HG02884 (cell line): Measurements from ENCODE around the gene ARMC7.

Experiments
- ATAC-seq: cut with Tn5 transposase; IDR thresholded peaks from one replicate; pipeline ENCODE4 v1.9.1; 2021; ENCODE audit warnings: mild to moderate bottlenecking, moderate library complexity; ENCODE audit not compliant: unreplicated experiment

The ARMC7 gene

DNA sequence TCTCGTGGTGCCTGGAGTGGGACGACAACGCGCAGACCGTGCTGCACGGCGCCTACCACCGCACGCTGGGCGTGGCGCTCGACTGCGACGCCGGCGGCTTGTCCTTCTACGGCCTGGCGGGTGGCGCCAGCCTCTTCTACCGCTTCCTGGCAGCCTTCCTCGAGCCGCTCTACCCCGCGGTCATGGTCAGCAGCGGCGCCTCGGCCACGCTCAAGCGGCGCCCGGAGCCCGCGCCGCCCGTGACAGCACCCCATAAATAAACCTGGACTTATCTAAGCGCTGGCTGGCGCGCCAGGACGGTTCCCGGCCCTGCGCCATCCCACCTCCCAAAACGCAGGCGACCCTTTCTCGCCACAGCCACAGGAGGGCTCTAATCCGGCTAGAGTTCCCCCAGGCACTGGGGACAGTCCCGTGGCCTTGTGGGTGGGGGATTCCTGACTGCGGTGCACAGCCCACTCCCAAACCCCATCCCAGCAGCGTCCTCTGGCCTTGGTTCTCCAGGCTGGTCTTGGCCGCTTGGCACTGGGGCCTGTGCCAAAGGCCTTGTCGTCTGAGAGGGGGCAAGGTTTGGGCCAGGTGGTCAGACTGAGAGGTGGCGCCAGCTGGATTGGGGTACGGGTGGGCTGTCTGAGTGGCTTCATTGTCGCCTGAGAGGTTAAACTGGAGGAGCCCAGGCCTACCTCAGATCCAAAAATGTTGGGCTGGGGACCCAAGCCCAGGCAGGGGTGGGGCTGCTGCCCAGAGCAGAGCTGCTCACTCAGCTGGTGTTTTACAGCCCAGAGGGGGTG is 32.1 kb upstream of the ARMC7 start:
- ATAC-seq, result no peak

GRCh38 chr17:75078284-75079022 is 31.3 kb upstream of the ARMC7 start:
- ATAC-seq, result no peak

- ATAC-seq, result no peak
Observed at GRCh38 chr17:75079023-75079373, 30.8 kb upstream of the ARMC7 start.

DNA sequence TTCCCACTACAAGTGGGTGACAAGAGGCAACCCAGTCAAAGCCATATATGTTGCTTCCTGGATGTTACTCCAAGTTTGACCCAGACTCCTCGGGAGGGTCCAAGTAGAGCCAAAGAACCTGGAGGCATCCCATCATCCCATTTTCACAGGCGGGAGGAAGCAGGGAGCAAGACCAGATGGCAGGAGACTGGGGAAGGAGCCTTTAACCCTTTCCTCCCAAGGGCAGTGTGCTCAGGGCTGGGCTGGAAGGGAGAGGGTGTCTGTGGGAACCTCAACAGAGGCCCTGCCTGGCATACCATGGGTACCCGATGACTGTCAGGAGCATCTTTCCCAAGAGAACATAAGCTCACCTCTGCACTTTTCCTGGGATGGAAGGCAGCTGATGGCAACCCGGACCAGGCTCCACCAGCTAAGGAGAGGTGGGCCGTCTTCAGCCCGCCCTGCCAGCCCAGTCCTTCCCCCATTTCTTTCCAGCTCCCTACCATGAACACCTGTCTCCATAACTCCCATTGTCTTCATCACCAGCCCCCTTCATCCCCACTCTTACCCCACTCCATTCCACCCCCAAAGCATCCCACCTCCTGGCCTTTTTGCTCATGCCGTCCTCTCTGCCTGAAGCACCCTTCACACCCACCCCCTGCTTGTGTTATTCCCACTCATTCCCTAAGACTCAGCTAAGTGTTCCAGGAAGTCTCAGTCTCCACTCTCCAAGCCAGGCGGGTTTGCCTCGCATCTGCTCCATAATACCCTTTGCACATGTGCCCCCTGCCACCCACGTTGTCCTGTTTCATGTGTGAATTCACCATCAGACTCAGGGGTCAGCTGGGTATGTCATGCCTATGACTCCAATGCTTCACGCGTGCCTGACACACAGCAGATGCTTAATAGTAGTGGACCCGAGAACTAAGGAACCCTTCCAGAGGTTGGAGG is 27.9 kb upstream of the ARMC7 start:
- ATAC-seq, result no peak

DNA sequence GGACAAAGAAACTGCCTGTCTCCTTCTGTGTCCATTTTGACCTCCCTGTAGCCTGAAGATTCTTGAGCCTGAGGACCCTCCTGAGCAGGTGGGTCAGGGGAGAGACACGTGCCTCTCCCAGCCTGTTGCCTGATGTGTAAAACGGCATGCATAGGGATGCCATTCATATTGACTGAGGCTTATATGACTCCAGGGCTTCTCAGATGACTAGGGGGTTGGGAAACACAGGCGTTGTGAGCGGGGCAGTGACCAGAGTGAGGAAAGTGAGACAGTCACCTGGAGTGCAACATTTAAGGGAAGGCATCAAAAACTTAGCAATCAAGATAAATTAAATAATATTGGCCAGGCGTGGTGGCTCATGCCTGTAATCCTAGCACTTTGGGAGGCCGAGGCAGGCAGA is 27.1 kb upstream of the ARMC7 start:
- no peak for ATAC-seq

DNA sequence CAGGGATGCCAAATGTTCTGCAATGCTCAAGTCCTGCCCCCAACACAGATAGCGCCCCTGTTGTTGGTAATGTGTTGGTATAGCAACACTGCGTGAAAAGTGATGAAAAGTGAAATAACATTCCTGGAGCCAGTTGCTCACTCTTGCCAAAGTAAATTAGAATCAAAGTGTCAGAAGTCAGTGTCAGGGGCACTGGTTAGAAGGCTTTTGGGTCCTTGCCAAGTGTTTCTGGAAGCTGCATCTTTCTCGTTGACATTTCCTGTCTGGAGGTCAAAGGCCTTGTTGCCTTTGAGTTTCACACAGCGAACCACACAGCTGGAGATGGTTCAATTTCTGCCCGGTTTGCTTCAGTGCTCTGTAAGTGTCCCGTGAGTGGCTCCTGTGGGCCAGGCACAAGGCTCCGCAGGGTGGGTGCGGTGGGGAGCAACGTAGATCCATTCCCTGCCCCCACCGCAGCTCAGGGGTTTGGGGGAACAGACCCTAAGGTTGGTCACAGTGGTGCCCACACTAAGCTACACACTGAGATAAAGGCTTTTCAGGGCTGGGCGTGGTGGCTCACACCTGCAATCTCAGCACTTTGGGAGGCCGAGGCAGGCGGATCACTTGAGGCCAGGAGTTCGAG is 25.6 kb upstream of the ARMC7 start:
- ATAC-seq, result no peak

DNA sequence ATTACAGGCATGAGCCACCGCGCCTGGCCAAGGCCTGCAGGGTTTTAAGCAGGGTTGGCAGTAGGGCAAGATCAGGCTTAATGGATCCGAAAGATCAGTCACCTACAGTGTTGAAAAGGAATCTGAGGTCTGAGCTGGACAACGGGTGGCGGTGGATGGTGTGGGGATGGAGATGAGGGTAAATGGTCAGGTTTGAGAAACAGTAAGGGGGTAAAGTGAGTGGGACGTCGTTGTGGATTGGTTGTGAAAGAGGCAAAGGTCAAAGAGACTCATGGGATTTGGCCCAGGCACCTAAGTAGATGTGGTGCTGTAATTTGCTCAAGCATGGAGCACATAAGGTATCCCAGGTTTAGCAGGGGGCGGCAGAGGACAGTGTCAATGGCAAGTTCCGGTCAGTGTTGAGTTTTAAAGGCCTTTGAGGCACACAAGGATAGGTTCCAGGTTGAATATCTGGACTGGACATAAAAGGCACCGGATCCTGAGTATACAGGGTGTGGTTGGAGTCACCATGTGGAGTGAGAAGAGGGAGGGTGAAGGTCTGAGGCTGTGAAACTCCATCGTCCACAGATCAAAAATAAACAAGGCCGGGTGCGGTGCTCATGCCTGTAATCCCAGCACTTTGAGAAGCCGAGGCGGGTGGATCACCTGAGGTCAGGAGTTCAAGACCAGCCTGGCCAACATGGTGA is 23.1 kb upstream of the ARMC7 start:
- ATAC-seq, result no peak

GRCh38 chr17:75087182-75087557 is 22.6 kb upstream of the ARMC7 start:
- no peak for ATAC-seq

- ATAC-seq, result no peak
Observed at GRCh38 chr17:75087558-75088453, 22.0 kb upstream of the ARMC7 start, which contains the start of gene SLC16A5. Gene SLC16A5 (plus strand): TSS chr17:75087954. CDS start chr17:75093637, 5,683 bp downstream.

DNA sequence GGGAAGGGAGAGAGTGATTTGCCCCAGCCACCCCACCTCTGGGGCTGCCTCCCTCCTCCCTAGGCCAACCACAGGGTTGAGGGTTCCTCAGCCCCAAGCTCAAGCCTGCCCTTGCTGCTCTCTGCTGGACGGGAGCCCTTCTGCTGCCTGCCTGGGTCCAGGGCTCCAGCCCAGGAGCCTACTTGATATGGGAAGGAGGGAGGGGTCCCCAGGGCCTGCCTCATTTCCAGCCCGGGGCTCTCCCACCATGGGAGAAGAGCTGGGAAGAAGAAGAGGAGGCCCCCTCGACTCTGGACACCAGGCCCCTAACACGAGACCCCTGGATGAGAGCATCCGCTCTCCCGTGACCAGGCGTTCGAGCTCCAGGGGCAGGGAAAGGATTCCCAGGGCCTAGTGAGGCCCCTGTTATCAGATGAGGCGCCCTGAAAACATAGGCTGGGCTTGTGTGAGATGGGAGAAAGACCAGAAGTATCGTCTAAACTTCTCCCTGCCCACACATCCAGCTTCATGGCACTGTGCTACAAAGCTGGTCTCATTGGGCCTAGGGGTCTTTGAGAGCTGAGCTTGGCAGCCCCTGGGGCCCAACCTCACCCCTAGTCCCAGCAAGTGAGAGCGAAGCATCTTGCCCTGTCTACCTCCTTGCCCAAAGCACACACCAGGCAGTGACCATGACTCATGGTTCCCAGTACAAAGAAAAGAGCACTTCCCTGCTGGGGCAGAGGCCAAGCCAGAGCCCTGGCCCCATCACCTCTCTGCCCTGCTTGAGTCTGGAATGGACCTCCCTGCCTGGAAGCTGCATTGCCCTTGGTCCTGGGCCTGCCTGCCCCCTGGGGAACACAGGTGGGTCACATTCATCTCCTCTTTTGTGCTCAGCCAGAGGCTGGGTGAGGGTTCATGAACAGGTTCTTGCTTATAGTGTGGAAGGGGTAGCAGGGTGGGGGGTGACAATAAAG is 21.0 kb upstream of the ARMC7 start:
- no peak for ATAC-seq

DNA sequence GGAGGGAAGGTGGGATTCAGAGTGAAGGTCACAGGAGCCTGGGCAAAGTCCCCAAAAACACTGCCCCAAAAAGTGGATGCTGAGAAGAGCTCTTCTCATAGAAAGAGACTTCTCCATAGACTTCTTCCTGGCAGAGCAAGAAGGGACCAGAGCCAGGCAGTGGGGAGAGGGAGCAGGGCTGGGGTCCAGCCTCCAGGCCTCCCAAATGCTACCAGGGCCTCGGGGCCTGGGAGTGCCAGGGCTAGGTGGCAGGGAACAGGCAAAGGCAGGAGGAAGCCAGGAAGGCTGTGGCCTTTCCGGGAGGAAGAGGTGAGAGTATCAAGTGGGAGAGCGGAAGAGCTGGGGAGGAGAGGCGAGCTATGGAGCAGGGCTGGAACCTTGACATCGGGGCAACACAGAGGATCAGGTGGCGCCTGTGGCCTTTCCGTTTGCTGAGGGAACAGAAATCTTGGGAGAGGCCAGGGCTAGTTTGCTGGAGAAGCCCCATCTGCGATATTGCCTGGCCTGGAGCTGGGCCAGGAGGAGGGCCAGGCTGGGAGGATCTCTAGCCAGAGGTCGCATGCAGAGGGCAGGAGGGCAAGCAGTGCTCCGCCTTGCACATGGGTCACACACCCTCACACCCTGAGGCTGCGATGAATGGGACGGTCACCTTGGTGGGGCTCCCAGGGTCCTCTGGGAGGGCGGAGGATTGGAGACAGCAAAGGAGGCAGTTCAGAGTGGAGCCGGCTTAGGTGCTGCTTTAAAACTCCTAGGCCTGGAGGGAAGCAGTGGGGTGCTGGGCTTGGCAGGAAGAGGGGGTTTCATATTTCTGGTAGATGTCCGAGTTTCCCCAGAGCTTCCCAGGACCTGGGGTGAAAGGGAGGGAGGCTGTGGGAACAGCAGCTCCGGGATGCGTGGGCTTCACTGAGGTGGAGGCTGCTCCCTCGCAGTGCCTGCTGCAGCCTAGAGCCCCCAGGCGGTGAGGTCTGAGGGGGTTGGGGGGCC is 18.6 kb upstream of the ARMC7 start:
- no peak for ATAC-seq

- ATAC-seq, result no peak
Observed at GRCh38 chr17:75091855-75092327, 17.9 kb upstream of the ARMC7 start.

DNA sequence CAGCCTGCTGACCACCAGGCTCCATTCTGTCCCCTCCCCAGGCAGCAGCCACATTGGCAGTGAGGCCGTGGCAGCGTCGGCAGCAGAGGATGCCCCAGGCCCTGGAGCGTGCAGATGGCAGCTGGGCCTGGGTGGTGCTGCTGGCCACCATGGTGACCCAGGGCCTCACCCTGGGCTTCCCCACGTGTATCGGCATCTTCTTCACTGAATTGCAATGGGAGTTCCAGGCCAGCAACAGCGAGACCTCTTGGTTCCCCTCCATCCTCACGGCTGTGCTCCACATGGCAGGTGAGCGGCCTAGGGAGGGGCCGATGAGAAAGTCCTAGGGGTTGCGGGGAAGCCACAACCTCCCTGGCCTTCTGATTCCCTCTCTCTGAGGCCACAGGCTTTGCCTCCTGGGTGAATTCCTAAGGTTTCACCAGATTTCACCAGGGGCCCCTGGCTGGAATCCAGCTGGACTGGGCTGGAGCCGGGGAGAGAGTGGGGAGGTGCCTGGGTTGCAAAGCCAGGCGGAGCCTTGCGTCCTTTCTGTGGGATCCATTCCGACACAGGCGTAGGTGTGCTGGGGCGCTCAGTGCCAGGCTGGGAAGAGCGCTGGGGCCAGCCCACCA is 16.1 kb upstream of the ARMC7 start:
- no peak for ATAC-seq

DNA sequence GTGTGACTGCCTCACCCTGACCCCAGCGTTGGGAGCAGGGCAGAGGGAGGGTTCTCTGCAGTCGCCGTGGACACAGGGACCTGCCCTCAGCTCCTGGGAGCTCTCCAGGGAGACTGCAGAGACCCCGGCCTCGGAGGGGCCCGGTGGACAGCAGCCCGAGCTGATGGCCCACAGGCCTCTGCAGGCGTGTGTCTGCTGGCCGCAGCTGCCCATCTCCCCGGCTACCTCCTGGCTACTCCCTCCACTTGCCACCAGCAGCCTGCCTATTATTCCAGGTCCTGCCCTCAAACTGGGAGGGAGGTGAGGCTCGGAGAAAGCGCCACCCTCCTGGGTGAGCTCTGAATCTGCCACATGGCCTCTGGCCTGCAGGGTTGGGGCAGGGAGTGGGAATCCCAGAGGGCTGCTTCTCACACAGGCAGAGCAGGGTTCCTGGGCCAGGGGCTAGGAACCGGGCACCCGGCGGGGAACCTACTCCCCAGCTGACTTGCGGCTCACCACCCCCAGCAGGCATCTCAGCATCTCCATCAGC is 14.8 kb upstream of the ARMC7 start:
- no peak for ATAC-seq

DNA sequence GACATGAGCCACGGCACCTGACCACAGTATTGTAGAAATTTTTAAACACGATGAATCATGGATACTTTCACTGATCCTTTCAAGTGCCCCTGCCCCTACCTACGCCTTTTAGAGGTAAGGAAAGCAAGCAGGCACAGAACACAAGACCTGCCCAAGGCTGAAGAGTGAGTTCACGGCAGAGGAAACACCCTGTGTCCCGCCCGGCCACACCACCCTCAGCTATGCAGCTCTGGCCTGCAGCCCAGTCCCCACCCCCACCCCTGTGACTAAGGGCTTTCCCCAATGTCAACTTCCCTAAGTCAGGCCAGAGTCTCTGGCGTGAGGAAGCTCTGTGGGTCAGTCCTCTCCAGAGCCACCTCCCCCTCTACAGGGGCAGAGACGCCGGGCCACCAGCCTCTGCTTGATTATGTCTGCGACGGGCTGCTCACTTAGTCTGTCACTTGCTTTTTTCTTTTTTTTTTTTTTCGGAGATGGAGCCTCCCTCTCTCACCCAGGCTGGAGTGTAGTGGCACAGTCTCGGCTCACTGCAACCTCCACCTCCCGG is 13.6 kb upstream of the ARMC7 start:
- ATAC-seq, result no peak

DNA sequence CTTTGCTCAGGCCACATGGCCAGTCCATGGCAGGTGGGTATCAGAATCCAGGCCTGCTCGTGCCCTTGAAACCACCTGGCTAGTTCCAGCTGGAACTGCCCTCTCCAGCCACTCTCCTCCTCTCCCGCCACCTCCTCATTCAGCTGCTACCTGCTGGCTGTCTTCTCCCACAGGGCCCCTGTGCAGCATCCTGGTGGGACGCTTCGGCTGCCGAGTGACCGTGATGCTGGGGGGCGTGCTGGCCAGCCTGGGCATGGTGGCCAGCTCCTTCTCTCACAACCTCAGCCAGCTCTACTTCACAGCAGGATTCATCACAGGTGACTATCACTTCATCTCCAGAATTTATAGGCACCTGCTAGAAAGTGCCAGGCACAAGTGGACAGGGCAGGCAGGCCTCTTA is 11.9 kb upstream of the ARMC7 start:
- no peak for ATAC-seq
